Stimulated activated CD4-positive, alpha-beta T cell treated with anti-CD3 and anti-CD28 coated beads, Interleukin-2, amount 100 ng/mL, for 24 hours (primary cell): ENCODE data around the gene PRSS50.
"Not testable (repeated sequence)": the region's sequence is repeated elsewhere in the genome, so short reads cannot be mapped to it uniquely, and the experiment has no call there.

Source experiments
- DNase-seq, 2 donors: peaks; one replicate each; pipeline ENCODE4 v3.0.0-alpha.2; 2020

Gene PRSS50

DNA sequence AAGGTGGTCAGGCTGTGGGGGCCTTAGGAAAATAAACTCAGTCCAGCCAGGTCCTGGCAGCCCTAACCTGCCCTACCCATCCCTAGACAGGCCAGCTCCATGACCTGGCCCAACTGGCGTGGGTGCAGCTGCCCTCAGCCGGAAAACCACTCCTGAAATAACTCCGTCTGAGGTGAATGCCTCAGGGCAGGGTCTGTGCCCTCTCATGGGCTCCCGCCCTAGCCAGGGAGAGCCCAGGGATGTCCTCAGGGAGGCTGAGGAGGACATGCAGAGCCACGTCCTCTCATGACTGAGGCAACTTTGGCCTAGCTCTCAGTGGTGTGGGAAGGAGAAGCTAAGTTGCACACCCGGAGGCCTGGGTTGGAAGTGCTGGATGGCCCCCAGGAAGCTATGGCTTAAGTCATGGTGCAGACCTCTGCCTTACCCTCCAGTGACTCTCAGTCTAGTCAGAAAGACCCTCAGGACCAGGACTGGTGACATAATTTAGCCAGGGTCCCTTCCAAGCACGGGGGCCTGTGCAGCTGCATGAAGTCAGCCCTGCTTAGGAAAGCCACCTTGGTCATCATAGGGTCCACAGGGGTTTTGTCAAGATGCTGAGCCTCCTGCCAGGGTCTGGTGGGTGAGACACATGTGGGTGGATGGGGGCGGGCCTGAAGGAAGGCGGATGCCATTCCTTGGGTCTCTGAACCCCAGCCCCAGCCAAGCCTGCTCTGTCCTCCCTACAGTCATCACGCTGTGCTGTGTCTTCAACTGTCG lies 9.1 kb downstream of the PRSS50 start:
- DNase-seq: no peak

DNA sequence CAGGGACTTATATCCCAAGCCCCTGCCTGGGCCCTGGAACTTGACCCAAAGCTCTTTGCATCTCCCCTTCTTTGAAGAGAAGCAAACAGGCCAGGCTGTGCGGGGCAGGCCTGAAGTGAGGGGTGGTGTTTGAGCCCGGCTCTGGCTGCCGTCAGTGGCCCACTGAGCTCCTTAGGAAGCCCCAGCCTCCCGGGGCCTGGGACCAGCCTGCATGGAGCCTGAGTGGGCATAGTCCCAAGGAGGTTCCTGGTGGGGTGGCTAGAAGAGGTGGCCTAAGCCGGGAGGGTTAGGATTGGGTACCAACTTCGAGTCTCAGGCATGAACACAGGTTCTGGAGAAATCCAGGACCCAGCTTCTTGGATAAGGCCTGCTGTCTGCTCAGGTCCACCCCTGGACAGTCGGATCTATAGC lies 10.1 kb downstream of the PRSS50 start:
- DNase-seq: no peak

DNA sequence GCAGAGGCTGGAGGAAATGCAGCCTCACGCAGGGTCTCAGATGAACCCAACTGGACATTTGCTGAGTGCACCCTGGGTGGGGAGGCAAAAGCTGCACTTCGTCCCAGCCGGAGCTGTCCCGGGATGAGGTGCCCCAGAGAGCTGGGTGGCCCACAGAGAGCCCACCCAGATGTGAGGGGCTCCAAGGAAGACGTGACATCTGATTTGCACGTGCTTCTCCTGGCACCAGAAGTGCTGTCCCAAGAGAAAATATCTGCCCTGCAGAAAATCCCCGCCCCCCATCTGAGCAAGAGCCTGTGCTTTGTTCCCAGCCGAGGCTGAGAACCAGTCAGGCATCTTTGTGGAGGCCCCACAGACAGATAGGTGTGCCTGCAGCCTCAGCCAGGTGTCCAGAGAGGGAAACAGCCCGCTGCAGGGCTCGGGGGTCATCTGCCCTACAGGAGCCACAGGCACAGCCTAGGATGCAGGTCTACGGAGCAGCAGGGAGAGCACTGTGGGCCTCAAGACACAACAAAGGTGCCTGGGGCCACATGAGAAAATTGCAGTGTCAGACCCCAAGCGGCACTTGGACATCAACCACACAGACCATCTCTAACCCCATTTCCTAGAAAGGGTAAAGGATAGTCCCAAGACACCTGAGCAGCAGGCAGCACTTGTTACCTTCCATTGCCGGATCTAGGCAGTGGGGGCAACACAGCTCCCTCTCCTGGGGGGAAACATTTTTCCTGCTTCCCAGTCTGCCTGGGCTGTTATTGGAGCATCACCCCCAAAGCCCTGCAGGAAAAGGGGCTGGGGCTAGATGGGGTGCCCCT lies 10.7 kb downstream of the PRSS50 start:
- no peak for DNase-seq

DNA sequence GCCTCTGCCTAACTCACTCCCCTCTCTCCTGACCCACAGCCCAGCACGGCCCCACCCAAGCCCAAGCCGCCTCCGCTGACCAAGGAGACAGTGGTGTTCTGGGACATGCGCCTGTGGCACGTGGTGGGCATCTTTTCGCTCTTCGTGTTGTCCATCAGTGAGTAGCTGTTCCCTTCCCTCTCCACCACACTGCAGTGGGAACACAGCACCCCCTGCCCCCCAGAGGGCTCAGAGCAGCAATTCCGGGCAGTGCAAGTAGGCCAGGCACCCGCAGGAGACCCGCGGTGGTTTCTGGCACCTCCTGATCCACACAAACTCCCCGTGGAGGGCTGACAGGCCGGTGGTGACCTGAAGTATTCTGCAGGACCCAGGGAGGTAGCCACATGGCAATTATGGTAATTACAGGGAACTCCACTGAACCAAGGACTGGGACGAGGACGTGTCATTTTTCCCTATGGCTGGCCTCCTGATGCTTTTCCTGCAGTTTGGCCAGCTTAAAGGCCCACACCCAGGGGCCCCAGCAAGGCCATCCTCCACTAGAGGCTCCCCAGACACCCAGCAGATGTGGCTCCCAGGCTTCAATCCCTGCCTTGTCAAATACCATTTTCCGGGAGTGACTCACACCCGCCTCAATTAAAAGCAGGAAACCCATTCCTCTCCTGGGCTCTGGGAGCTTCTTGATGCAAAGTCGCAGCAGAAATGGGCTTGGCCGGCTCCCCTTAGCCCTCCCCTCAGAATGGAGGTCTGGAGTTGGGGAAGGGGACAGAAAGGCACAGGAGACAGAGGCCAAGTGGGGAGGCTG lies 11.7 kb downstream of the PRSS50 start:
- DNase-seq: no peak

DNA sequence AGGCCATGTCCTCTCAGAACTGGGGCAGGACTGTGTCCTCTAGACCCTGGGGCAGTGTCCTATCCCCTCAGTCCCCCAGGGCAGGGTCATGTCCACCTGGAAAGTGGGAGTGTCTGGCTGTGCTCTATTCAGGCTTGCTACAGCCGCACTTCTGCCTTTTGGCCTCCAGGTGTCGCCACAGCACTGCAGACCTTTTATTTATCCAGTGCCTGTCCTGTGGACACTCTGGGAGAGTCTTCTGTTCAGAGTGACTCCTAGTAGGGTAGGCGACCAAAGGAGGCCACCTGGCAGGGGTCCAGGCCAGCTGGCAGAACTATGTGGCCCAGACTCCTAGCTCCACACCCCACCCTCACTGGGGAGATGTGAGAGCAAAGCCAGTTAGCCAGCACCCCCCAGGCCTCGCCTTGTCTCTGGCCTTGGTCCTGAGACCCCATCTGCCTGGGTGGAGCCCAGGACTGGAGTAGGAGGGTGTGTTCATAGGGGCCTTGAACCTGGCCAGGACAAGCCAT lies 12.6 kb downstream of the PRSS50 start:
- DNase-seq: peak; percentile 72 to 73

DNA sequence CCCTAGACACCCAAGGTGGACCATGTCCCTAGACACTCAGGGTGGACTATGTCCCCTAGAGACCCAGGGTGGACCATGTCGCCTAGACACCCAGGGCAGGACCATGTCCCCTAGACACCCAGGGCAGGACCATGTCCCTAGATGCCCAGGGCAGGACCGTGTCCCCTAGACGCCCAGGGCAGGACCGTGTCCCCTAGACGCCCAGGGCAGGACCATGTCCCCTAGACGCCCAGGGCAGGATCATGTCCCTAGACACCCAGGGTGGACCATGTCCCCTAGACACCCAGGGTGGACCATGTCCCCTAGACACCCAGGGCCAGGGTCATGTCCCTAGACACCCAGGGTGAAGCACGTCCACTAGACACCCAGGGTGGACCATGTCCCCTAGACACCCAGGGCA lies 13.3 kb downstream of the PRSS50 start:
- DNase-seq: not testable (repeated sequence)

DNA sequence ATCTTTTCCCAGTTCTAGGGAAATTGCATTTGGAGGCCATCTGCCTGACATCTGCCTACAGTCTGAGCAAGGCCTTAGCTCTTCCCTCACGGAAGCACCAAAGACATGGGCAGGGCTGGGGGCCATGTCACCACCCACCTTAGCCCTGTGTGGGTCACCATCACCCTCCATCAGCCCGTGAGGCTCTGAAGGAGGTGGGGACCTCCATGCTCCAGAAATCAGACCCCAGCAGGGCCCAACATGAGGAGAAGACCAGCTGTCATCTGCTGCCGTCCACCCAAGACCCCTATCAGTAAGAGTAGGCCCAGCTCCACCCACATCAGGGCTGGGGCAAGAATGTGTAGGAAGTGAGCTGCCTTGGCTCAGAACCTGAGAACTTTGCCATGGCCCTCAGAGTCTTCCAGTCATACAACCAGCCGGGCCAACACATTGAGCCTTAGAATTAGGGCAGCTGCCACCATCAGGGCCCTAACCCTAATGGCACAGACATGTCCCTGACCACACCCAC lies 14.6 kb downstream of the PRSS50 start:
- no peak for DNase-seq

DNA sequence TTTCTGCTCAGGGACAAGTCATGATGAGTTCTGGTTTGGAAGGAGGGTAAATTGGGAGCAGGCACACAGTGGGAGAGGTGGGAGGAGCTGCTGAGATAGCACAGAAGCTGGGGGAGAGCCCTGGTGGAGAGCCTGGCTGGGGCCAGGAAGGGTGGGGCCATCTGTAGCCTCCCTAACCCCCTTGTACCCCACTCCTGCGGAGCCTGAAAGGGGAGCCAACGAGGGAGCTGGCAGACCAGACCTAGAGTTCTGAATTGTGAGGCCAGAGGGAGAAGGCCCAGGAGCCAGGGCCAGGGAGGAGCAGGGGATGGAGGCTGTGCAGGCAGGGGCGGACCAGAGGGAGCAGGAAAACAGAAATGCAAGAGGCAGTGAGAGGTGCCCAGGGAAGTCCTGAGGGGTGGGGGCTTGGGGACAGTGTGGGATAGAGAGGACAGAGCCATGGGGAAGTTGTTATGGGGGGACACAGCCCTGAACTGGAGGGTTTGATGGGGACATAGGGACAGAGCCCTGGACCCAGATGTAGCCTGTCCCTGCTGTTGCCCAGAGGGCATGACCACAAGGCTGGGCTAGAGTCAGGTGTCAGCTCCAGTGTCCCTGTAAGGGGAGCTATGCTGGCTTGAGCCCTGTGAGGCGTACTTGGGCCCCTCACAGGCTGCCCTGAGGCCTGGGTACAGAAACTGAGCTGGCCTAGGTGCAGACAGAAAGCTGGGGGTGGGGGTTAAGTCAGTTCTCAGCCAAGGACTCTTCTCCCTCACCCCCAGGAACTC lies 15.2 kb downstream of the PRSS50 start:
- DNase-seq: no peak

DNA sequence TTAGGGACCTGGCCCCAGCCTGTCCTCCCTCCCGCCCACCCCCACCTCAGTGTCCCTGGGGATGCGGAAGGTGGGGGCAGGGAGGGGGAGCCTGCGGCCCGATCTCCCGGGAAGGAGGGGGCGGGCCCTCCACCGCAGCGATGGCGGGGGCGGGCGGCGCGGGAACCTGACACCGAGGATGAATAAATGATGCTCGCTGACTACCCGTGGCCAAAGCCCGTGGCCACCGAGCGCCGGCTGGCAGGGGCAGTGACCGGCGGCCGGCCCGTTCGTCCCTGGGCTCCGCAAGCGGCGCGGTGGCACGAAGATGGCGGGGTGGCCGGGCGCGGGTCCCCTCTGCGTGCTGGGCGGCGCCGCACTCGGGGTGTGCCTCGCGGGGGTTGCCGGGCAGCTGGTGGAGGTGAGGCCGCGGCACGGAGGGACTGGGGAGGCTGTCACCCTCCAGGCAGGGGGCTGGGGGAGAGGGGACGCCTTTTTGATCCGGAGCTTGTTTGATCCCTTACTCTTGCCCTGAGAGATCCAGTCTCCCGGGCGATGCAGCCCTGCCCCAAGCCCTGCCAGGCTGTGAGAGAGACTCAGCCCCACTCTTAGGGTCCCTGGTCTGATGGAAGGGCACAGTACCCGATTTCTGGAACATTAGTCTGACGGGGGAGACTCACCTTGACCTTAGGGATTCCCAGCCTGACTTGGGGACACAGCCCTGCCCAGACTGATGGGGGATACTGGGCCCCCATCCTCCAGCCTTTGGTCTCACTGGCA lies 16.3 kb downstream of the PRSS50 start, which contains the start of gene TMIE:
Gene TMIE (plus strand): TSS at position 212 of the 759 bp plus-strand sequence. CDS start 96 bp downstream, at position 308.
- DNase-seq: peak in 1 of 2 donors; percentile 26

DNA sequence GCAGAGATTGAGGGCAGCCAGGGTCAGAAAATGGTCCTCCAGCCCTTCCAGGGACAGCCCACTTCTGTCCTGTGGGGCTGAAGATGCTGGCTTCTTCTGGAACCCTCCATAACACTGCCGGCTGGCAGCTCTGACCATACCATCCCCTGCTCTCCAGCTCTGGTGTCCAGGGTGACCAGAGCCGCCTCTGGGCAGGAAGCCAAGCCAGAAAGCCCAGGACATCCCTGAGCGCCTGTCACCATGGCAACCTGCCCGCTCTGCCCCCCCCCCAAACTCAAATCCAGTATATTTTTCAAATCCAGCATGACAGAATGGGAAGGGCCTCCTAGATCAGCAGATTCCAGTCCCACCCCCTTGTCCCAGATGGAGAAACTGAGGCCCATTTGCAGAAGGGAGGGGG lies 16.9 kb downstream of the PRSS50 start:
- no peak for DNase-seq

DNA sequence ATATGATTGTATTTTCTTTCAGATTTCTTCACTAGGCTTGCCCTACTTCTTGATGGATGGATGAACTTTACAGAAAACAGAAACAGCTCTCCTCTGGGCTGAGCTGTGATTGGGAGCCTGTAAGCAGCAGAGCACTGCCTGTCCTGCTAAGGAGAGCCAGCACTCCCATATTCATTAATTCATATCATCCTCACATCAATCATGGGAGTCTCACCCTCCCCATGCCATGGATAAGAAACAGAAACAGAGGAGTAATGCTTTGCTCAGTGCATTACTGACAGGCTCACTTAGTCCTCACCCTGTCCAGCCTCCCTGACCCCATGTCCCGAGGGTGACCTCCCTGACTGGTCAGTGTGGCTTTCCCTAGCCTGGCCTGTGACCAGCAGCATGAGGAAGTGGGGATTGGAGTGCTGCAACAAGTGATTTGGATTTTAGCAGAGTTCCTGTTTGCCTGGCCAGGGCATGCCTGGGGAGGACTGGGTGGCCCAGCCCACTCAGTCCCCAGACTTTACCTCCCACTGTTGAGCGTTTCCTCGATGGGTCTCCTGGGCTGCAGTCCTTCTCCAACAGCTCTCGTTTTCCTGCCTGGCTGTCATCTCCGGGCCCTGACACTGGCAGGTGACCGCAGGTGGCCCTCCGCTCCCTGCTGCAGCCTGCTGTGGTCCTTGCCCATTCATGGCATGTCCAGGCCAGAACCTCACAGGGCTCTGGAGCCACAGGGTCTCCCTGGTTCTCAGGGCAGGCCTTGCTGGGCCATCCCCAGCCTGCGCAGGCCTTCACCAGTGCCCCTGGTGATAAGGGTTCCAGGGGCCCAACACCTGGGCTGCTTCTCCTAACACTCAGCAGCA lies 17.8 kb downstream of the PRSS50 start:
- DNase-seq: no peak

DNA sequence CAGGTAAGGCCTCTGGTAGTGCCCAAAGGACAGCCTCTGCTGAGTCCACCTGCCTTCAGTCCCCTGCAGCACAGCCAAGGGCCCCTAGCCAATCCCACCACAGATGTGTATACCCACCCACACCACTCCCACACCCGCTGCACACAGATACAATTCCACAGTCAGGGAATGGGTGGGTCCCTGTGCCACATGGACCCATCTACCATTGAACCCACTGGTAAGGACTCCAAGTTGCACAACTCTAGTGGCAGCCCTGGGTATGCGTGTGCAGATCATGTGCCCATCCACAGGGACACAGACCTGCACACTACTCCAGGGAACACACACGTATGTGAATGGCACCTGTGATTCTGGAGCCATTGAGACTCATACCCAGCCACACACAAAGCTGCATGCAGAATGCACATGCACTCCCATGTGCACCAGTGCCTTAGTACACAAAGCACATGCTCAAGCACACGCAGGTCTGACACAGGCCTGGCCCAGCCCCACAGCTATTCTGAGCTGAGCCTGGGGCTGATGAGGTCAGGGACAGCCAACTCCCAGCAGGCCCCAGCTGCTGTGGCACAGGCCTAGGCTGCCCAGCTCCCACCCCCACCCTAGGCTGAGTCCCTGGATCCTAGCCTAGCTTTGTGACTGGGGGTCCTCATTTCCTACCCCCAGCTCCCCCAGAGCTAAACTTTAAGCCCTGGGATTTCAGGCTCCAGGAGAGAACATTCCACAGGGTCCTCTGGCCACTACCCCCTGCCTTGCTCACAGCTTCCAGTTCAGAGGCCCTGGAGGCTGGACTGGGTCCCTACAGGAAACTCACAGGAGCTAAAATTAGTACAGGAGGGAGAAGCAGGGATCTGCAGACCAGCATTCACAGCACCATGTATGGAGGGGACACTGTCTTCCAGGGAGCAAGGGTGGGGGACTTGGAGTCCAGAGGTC lies 21.4 kb downstream of the PRSS50 start:
- DNase-seq: no peak

DNA sequence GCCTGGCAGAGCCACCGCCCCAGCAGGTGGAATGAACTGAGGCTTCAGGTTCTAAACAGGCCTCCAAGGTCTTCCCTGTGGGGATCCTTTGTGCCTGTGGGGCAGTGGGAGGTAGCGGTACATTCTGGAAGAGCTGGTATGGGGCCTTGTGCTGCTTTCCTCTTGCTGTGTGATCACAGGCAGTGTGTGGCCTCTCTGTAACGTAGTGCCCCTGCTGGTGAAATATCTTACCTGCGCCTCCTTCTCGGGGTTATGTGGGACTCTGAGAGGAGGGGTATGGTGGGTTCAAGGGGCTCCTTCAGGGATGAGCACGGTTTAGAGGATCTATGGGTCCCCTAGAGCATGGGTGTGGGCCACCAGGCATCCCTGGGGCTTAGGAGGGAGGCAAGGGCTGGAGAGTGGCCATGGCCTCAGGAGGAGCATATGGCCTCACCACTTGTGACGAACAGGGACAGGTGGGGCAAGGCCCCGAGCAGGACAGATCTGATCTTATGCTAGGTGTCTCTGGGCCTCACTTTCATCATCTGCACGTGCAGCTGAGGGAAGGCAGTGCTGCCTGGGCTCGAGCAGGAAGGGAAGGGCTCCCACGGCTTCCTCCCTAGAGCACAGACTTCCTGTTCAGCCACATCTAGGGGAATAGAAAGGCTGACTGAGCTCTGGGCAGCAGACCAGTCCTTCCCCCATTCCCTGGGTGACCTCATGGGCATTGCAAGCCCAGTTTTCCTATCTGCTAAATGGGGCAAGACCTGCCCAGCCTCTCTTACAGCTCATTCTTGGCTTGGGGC lies 22.3 kb downstream of the PRSS50 start:
- DNase-seq: peak; percentile 50 to 57

DNA sequence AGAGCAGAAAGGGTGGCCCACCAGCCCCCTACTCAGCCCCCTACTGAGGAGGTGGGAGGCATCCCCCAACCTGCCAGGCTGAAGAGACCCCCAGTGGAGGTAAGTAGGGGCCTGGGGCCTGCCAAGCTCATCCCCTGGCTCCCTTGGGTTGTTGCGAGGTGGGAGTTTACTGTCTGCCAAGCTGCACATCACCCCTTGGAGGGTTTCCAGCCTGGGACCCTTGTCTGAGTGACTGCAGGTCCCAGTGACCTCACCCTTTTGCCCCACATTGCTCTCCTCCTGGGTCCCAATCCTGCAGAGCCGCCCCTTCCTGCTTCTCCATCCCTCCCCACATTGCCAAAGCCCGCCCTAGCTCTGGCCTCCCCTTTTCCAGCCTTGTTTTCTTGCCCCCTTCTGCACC lies 23.1 kb downstream of the PRSS50 start:
- DNase-seq: no peak

DNA sequence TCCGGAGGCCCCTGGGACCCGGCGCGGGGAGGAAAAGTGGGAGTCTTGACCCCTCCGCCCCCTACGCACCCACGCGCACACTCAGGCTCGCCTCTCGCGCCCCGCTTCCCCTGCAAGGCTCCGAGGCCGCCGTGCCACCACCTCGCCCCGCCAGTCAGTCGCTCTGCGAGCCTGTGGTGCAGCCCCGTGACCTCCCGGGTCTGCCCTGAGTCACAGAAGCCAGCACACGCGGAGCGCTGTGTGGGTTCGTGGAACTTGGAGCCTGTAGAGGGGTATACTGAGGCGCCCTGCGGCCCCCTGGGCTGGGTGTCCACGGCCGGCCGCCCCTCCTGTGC lies 23.8 kb downstream of the PRSS50 start:
- peak; percentile 52 to 54 for DNase-seq

DNA sequence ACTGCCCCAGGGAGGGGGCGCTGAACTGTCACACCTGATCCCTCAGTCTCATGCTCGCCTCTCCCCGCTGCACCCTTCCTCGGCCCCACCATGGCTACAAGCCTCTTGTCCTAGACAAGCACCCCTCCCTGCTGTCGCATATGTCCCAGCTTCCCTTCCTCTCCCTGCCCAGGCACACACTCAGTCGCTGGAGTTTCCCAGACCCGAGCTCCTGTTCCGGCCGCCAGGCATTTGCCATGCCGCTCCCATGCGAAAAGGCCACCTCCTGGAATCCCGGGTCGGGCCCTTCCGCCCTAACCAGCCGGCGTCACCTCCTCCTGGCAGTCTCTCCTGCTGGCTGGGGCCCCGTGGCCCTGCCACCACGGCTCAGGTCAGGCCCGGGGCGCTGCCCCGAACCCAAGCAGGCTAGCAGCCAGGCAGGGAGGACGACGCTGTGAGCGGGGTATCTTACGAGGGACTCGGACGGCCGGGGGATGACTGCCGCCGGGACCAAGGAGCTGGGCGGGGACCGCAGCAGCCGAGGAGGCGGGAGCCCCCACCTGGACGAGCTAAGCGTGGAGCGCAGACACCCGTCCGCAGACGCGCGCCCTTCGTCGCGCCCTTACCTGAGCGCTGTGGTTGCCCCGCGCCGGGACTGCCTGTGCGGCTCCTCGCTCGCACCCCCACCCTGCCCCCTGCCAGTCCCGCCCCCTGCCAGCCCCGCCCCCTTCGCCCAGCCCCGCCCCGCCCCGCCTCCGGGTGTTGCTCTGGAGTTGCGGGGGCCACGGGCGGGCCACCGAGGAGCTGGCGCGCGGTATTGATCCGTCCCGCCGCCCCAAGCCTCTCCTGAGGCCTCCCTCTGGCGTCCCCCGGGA lies 24.4 kb downstream of the PRSS50 start, which contains the start of gene ALS2CL:
Gene ALS2CL (minus strand): TSS at position 642 of the 854 bp plus-strand sequence. CDS start 4,239 bp downstream, outside the sequence.
- peak; percentile 63 to 69 for DNase-seq

DNA sequence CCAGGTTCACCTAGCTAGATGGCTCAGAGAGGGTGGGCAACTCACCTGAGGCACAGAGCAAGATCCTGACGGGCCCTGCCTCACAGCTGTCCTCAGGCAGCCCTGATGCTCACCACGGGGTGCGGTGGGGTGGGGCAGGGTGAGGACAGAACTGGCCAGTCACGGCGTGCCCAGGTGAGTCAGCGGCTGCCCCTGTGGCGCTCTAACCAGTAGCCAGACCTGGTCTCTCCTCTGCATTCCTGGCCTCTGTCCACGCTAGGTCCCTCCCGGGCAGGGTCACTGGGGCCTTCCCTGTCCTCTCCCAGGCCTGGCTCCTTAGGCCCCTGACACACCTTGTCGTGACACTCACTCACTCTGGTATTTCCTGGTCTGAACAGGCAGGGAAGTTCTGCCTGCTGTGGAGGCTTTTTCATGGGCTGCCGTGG lies 25.1 kb downstream of the PRSS50 start:
- no peak for DNase-seq
